ENCODE results near the gene CLASP1. TPM values are rescaled to one million over a fixed set of nuclear protein-coding genes. Genes with fewer than 3 reads are reported as not detected.

CLASP1 gene
- polyA plus RNA-seq, 1 donor (not counting 4 experiments of a cell fraction or from before 2014, with no cell fraction given) = 16.7 TPM

DNA sequence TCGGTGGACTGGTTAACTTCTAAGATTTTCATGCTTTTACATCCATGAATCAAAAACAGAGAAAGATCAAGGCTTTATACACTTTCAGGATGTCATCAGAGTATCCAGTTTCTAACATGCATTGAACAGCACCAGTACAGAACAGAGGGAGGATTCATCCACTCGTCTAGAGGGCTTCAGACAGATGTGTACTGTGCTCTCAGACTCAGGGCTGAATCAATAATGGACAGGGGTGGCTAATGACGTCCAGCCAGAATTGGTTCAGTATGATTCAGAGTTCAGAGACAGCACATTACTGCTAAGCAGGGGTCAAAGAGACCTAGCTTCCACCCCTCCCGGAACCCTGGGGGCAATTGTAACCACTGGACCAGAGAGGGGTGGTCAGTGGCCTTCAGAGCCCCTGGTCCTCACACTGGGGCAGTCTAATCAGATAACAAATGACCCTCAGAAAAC is 81.3 kb downstream of the CLASP1 start:
- FAIRE-seq (no peak), DNase-seq (ENCODE audit: low read depth, low spot score) (no peak)
- Histone ChIP-seq H3K4me3 (ENCODE audit: control insufficient read depth in 2 of 3, extremely low read depth in 1 of 3, insufficient read depth in 2 of 3, low read depth in 1 of 3, low read length in 3 of 3) (no peak overlapping the region), H3K27me3 (ENCODE audit: control insufficient read depth, extremely low read depth, insufficient read depth, low read length) (no peaks in the 10 kb centered on the region), H2AFZ (ENCODE audit: control insufficient read depth, low read length) (no peak overlapping the region), H3K9me3 (ENCODE audit: control insufficient read depth, low read depth, low read length) (no peaks in the 10 kb centered on the region), H3K79me2 (ENCODE audit: control insufficient read depth, insufficient read depth, low read length) (peaks cover 30% of the 10 kb centered on the region), H3K9me1 (ENCODE audit: control insufficient read depth, extremely low read depth, insufficient read depth, low read length) (no peaks in the 10 kb centered on the region), H3K9ac (ENCODE audit: control insufficient read depth, extremely low read depth, insufficient read depth, low read length) (no peak overlapping the region), H3K4me2 (ENCODE audit: control insufficient read depth, extremely low read depth, insufficient read depth, low read depth, low read length) (no peak overlapping the region), H4K20me1 (ENCODE audit: control insufficient read depth, extremely low read depth, insufficient read depth, low read length) (peaks cover 6% of the 10 kb centered on the region), H3K27ac (ENCODE audit: control insufficient read depth, insufficient read depth, low read length) (no peak overlapping the region), H3K4me1 (ENCODE audit: control insufficient read depth, extremely low read depth, insufficient read depth, low read length) (peaks cover 5% of the 10 kb centered on the region), H3K36me3 (ENCODE audit: control insufficient read depth in 2 of 2, extremely low read depth in 1 of 2, insufficient read depth in 2 of 2, low read length in 2 of 2) (no peaks in the 10 kb centered on the region)
- dilution Hi-C loops (cut with MboI; ENCODE audit: extremely low pct_ligation_motif_present, low sequenced_read_pairs) = no loop called here
- no peak for TF ChIP-seq EZH2 (IDR thresholded peaks at IDR 0.05; ENCODE audit: low read length)
- TF ChIP-seq, protein P1, sequence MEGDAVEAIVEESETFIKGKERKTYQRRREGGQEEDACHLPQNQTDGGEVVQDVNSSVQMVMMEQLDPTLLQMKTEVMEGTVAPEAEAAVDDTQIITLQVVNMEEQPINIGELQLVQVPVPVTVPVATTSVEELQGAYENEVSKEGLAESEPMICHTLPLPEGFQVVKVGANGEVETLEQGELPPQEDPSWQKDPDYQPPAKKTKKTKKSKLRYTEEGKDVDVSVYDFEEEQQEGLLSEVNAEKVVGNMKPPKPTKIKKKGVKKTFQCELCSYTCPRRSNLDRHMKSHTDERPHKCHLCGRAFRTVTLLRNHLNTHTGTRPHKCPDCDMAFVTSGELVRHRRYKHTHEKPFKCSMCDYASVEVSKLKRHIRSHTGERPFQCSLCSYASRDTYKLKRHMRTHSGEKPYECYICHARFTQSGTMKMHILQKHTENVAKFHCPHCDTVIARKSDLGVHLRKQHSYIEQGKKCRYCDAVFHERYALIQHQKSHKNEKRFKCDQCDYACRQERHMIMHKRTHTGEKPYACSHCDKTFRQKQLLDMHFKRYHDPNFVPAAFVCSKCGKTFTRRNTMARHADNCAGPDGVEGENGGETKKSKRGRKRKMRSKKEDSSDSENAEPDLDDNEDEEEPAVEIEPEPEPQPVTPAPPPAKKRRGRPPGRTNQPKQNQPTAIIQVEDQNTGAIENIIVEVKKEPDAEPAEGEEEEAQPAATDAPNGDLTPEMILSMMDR (optimal IDR thresholded peaks at IDR 0.05 in 1 of 3, IDR thresholded peaks at IDR 0.05 in 1 of 3, conservative IDR thresholded peaks at IDR 0.05 in 1 of 3; ENCODE audit: extremely low read depth in 1 of 3, insufficient read depth in 2 of 3, low read length in 3 of 3) = no peak

DNA sequence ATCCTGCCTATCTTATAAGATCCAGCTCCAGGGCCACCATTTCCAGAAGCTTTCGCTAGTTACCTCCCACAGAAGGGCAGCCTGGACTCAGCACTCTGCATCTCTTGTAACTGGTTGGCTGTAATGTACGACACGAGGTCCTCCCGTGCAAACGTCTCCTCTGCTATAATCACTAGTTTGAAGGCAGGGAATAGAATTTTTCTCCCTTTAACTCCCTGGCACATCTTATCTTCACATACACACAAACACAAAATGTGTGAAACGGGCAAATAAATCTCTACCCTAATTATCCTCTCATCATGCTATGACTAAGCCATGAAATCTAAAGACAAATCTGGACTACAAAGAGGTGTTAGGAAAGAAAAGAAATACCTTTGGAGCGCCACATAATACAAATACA is 81.8 kb downstream of the CLASP1 start:
- Histone ChIP-seq H3K9me1 (ENCODE audit: control insufficient read depth, extremely low read depth, insufficient read depth, low read length) (no peaks in the 10 kb centered on the region), H2AFZ (ENCODE audit: control insufficient read depth, low read length) (no peak overlapping the region), H3K36me3 (ENCODE audit: control insufficient read depth in 2 of 2, extremely low read depth in 1 of 2, insufficient read depth in 2 of 2, low read length in 2 of 2) (no peaks in the 10 kb centered on the region), H4K20me1 (ENCODE audit: control insufficient read depth, extremely low read depth, insufficient read depth, low read length) (peaks cover 6% of the 10 kb centered on the region), H3K4me1 (ENCODE audit: control insufficient read depth, extremely low read depth, insufficient read depth, low read length) (peaks cover 10% of the 10 kb centered on the region), H3K79me2 (ENCODE audit: control insufficient read depth, insufficient read depth, low read length) (peaks cover 30% of the 10 kb centered on the region), H3K9ac (ENCODE audit: control insufficient read depth, extremely low read depth, insufficient read depth, low read length) (no peak overlapping the region), H3K4me3 (ENCODE audit: control insufficient read depth in 2 of 3, extremely low read depth in 1 of 3, insufficient read depth in 2 of 3, low read depth in 1 of 3, low read length in 3 of 3) (no peak overlapping the region), H3K27me3 (ENCODE audit: control insufficient read depth, extremely low read depth, insufficient read depth, low read length) (no peaks in the 10 kb centered on the region), H3K9me3 (ENCODE audit: control insufficient read depth, low read depth, low read length) (no peaks in the 10 kb centered on the region), H3K4me2 (ENCODE audit: control insufficient read depth, extremely low read depth, insufficient read depth, low read depth, low read length) (no peak overlapping the region), H3K27ac (ENCODE audit: control insufficient read depth, insufficient read depth, low read length) (no peak overlapping the region)
- dilution Hi-C loops (cut with MboI; ENCODE audit: extremely low pct_ligation_motif_present, low sequenced_read_pairs) = no loop called here
- FAIRE-seq (no peak), DNase-seq (ENCODE audit: low read depth, low spot score) (no peak)
- no peak for TF ChIP-seq EZH2 (IDR thresholded peaks at IDR 0.05; ENCODE audit: low read length)
- TF ChIP-seq, protein P1 (optimal IDR thresholded peaks at IDR 0.05 in 1 of 3, IDR thresholded peaks at IDR 0.05 in 1 of 3, conservative IDR thresholded peaks at IDR 0.05 in 1 of 3; ENCODE audit: extremely low read depth in 1 of 3, insufficient read depth in 2 of 3, low read length in 3 of 3) = no peak

Data from keratinocyte (primary cell).